SK-N-SH treated with all-trans-retinoic acid at 6 μM for 48 hours (cell line): ENCODE results near the gene DSCAM.

Experiments used
- ARNTL ChIP-seq: fragments of 450-650 bp; formaldehyde crosslinking; IDR thresholded peaks from 2 replicates; pipeline ENCODE4 v1.5.0; 2020; ENCODE audit warnings: low read depth, mild to moderate bottlenecking, moderate library complexity, borderline replicate concordance
- ESRRG ChIP-seq: fragments of 250-450 bp; sonication (Bioruptor Pico); IDR thresholded peaks from 2 replicates; pipeline ENCODE4 v1.6.1; 2021; ENCODE audit warnings: mild to moderate bottlenecking
- GLIS3 ChIP-seq: fragments of 250-450 bp; sonication (Bioruptor Pico); IDR thresholded peaks from 2 replicates; pipeline ENCODE4 v1.5.0; 2020; ENCODE audit warnings: mild to moderate bottlenecking, moderate library complexity
- ISL1 ChIP-seq: fragments of 250-450 bp; sonication (Bioruptor Pico); IDR thresholded peaks from 2 replicates; pipeline ENCODE4 v2.1.2; 2022; ENCODE audit warnings: mild to moderate bottlenecking, moderate library complexity
- PPARA ChIP-seq: fragments of 250-450 bp; sonication (Bioruptor Pico); IDR thresholded peaks from 2 replicates; pipeline ENCODE4 v1.5.0; 2020; ENCODE audit warnings: mild to moderate bottlenecking, borderline replicate concordance
- SNAI2 ChIP-seq: fragments of 250-450 bp; sonication (Bioruptor Pico); IDR thresholded peaks from 2 replicates; pipeline ENCODE4 v1.5.0; 2020; ENCODE audit warnings: mild to moderate bottlenecking, moderate library complexity
- TCF4 ChIP-seq: fragments of 250-450 bp; sonication (Bioruptor Pico); IDR thresholded peaks from 2 replicates; pipeline ENCODE4 v1.8.0; 2021; ENCODE audit warnings: mild to moderate bottlenecking, moderate library complexity, borderline replicate concordance
- ZC3H10 ChIP-seq: fragments of 250-450 bp; sonication (Bioruptor Pico); IDR thresholded peaks from 2 replicates; pipeline ENCODE4 v1.5.1; 2021; ENCODE audit warnings: mild to moderate bottlenecking, moderate library complexity
- ZFP3 ChIP-seq: fragments of 250-450 bp; sonication (Bioruptor Pico); IDR thresholded peaks from 2 replicates; pipeline ENCODE4 v1.5.0; 2020; ENCODE audit warnings: mild to moderate bottlenecking, moderate library complexity
- ZFP30 ChIP-seq: fragments of 450-650 bp; formaldehyde crosslinking; IDR thresholded peaks from 2 replicates; pipeline ENCODE4 v1.5.0; 2022; ENCODE audit warnings: mild to moderate bottlenecking, moderate library complexity
- ZNF565 ChIP-seq: fragments of 450-650 bp; formaldehyde crosslinking; conservative IDR thresholded peaks from 2 replicates; pipeline ENCODE4 v1.5.0; 2020; ENCODE audit warnings: low read depth, mild to moderate bottlenecking, moderate library complexity
- TF ChIP-seq, protein P1 (sequence below): fragments of 250-450 bp; sonication (Bioruptor Pico); IDR thresholded peaks from 2 replicates; pipeline ENCODE4 v1.8.0; 2020; ENCODE audit warnings: mild to moderate bottlenecking, moderate library complexity, borderline replicate concordance
- TF ChIP-seq, protein P2 (sequence below): fragments of 250-450 bp; sonication (Bioruptor Pico); IDR thresholded peaks from 2 replicates; pipeline ENCODE4 v1.5.1; 2020; ENCODE audit warnings: low read depth, mild to moderate bottlenecking, moderate library complexity

DNA sequence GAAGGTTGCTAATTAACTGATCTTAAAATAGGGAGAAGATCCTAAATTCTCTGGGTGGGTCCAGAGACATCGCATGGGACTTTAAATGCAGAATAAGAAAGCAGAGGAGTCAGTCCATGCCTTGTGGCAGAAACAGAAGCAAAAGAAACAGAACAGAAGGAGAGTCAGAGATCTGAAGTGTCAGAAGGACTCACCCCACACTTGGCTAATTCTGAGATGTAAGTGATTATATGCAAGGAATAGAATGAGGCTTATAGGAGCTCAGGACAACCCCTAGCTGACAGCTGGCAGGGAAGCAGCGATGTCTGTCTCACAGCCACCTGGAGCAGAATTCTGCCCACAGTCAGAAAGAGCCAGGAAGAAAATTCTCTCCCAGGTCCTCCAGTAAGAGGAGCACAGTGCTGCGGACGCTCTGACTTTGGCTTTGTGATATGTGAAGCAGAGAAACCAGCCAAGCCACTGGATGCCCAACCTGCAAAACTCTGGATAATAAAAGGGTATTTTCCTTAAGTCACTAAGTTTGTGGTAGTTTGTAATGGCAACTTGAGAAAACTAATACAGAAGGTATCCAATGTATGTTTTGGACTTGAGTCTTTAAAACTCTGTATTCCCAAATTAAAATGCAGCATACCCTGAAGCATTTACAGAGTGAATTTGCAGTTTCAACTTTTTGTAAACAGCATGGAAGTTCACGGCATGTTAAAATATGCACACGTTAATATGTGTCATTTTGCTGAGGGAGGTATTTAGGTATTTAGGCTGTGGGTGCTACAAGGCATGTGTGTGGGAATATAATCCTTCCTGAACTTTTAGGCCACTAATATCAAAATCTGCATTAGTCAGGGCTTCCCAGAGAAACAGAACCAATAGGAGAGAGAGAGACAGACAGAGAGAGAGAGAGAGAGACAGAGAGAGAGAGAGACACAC lies 591.2 kb downstream of the DSCAM start:
- TF ChIP-seq, protein P1, sequence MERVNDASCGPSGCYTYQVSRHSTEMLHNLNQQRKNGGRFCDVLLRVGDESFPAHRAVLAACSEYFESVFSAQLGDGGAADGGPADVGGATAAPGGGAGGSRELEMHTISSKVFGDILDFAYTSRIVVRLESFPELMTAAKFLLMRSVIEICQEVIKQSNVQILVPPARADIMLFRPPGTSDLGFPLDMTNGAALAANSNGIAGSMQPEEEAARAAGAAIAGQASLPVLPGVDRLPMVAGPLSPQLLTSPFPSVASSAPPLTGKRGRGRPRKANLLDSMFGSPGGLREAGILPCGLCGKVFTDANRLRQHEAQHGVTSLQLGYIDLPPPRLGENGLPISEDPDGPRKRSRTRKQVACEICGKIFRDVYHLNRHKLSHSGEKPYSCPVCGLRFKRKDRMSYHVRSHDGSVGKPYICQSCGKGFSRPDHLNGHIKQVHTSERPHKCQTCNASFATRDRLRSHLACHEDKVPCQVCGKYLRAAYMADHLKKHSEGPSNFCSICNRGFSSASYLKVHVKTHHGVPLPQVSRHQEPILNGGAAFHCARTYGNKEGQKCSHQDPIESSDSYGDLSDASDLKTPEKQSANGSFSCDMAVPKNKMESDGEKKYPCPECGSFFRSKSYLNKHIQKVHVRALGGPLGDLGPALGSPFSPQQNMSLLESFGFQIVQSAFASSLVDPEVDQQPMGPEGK (CRISPR knock-in tag), result no peak
- no peak for TF ChIP-seq ZFP30 (CRISPR knock-in tag)
- no peak for TF ChIP-seq ZC3H10 (CRISPR knock-in tag)
- TF ChIP-seq, protein P2, sequence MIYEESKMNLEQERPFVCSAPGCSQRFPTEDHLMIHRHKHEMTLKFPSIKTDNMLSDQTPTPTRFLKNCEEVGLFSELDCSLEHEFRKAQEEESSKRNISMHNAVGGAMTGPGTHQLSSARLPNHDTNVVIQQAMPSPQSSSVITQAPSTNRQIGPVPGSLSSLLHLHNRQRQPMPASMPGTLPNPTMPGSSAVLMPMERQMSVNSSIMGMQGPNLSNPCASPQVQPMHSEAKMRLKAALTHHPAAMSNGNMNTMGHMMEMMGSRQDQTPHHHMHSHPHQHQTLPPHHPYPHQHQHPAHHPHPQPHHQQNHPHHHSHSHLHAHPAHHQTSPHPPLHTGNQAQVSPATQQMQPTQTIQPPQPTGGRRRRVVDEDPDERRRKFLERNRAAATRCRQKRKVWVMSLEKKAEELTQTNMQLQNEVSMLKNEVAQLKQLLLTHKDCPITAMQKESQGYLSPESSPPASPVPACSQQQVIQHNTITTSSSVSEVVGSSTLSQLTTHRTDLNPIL, result no peak
- no peak for TF ChIP-seq TCF4 (CRISPR knock-in tag)
- no peak for TF ChIP-seq SNAI2 (CRISPR knock-in tag)
- TF ChIP-seq ESRRG (CRISPR knock-in tag), result no peak
- TF ChIP-seq PPARA (CRISPR knock-in tag), result no peak
- no peak for TF ChIP-seq ARNTL (CRISPR knock-in tag)
- TF ChIP-seq ZFP3 (CRISPR knock-in tag), result no peak
- no peak for TF ChIP-seq GLIS3 (CRISPR knock-in tag)
- no peak for TF ChIP-seq ISL1 (CRISPR knock-in tag)
- no peak for TF ChIP-seq ZNF565 (CRISPR knock-in tag)
